HepG2 (cell line): Measurements from ENCODE around the gene ONECUT2. TPM values are rescaled to one million over a fixed set of nuclear protein-coding genes. Genes with fewer than 3 reads are reported as not detected.
A peak's percentile ranks its signal among the peaks of the same experiment; 100 is the strongest.

ENCODE experiments used
- GATAD1 ChIP-seq: IDR thresholded peaks from 2 replicates; pipeline ENCODE4 v1.6.1; 2016; ENCODE audit warnings: missing genetic modification reagents, missing compliant biosample characterization
- HDAC2 ChIP-seq: sonication (generic); formaldehyde crosslinking; IDR thresholded peaks from 2 replicates; pipeline ENCODE4 v1.4.0; 2020; ENCODE audit warnings: missing genetic modification reagents
- HDAC6 ChIP-seq: fragments of 200-600 bp; sonication (generic); IDR thresholded peaks from 2 replicates; pipeline ENCODE4 v1.7.0; 2017; ENCODE audit warnings: mild to moderate bottlenecking, antibody characterized with exemption, low read length, low read depth
- HHEX ChIP-seq: IDR thresholded peaks from 2 replicates; pipeline ENCODE4 v1.6.1; 2016; ENCODE audit warnings: control low read depth
- HMG20A ChIP-seq: IDR thresholded peaks from 2 replicates; pipeline ENCODE4 v1.6.1; 2016; ENCODE audit warnings: borderline replicate concordance
- HNRNPH1 ChIP-seq: fragments of 200-400 bp; formaldehyde crosslinking; optimal IDR thresholded peaks from 2 replicates; pipeline ENCODE3; 2017; ENCODE audit warnings: mild to moderate bottlenecking, low read depth, low read length
- KDM1A ChIP-seq: IDR thresholded peaks from 2 replicates; pipeline ENCODE4 v1.6.1; 2016; ENCODE audit warnings: missing compliant biosample characterization
- MED1 ChIP-seq: sonication (generic); formaldehyde crosslinking; IDR thresholded peaks from 2 replicates; pipeline ENCODE4 v1.4.0; 2020; ENCODE audit warnings: missing genetic modification reagents
- NFIC ChIP-seq: IDR thresholded peaks from 2 replicates; pipeline ENCODE4 v1.6.1; 2012; ENCODE audit warnings: mild to moderate bottlenecking, low read length, inconsistent platforms
- RCOR2 ChIP-seq: IDR thresholded peaks from 2 replicates; pipeline ENCODE4 v1.6.1; 2016; ENCODE audit warnings: missing biosample characterization, missing genetic modification reagents
- ZNF329 ChIP-seq: sonication (generic); formaldehyde crosslinking; IDR thresholded peaks from 2 replicates; pipeline ENCODE4 v1.9.0; 2021; ENCODE audit warnings: low read depth, mild to moderate bottlenecking, missing genetic modification reagents
- polyA plus RNA-seq, 8 experiments: library from polyadenylated mRNA; depleted of rRNA in 3 of 8; stranded (reverse) in 7 of 8; unstranded in 1 of 8; fragments of >200 nt; fragmentation: Illumina TruSeq in 4 of 8; extraction: Trizol in 4 of 8; gene quantifications; 2 replicates each; pipeline versions ENCODE4 v1.2.1 to v1.2.3, GENCODE V29; 2011 to 2016; ENCODE audit warnings: low read depth in 4 of 8, missing spikeins in 1 of 8, mixed read lengths in 1 of 8; ENCODE audit not compliant: insufficient read depth in 1 of 8
- total RNA-seq, 5 experiments: library from RNA; depleted of rRNA; stranded (reverse); fragments of >200 nt; fragmentation: Illumina TruSeq; extraction: Trizol; gene quantifications; 2 replicates each; pipeline ENCODE4 v1.2.3, GENCODE V29; 2016; ENCODE audit warnings: low read depth in 1 of 5
- TF ChIP-seq, protein P1 (sequence below): sonication (generic); formaldehyde crosslinking; conservative IDR thresholded peaks from 2 replicates; pipeline ENCODE4 v1.4.0; 2020; ENCODE audit warnings: mild to moderate bottlenecking, missing genetic modification reagents, moderate library complexity
- TF ChIP-seq, protein P2 (sequence below): sonication (generic); formaldehyde crosslinking; IDR thresholded peaks from 2 replicates; pipeline ENCODE4 v1.4.0; 2020; ENCODE audit warnings: missing genetic modification reagents
- TF ChIP-seq, protein P3 (sequence below): sonication (generic); formaldehyde crosslinking; IDR thresholded peaks from 2 replicates; pipeline ENCODE4 v1.4.0; 2020; ENCODE audit warnings: missing genetic modification reagents, borderline replicate concordance
- TF ChIP-seq, protein P4 (sequence below): IDR thresholded peaks from 2 replicates; pipeline ENCODE4 v1.6.1; 2012; ENCODE audit warnings: low read depth, low read length, improper control_type of control experiment
- TF ChIP-seq, protein P5 (sequence below): sonication (generic); formaldehyde crosslinking; IDR thresholded peaks from 2 replicates; pipeline ENCODE4 v1.4.0; 2020; ENCODE audit warnings: missing genetic modification reagents
- TF ChIP-seq, protein P6 (sequence below): IDR thresholded peaks from 2 replicates; pipeline ENCODE4 v1.6.1; 2016

The ONECUT2 gene
- total and polyA plus RNA-seq, 2 of the 13 experiments (the other 11 are each of a cell fraction or from before 2014, with no cell fraction given), result 3.0 to 3.2 TPM

DNA sequence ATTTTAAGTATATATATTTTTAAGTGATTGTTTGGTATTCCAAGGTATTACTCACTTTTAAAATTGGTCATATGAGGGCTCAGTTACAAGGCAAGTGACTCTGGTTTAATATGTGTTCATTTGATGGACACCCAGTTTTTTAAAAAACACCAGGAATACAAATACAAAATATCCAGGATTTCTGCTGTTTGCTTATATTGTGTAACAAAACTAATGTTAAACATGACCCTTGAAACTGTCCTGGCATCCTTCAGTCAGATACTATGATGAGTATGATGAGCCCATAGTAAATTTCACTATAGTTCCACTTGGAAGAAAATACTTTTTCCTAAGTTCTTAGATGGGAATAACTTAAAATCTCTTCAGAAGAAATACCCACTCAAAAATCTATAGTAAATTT, 11.4 kb upstream of the ONECUT2 start (continued):
- TF ChIP-seq, protein P1, sequence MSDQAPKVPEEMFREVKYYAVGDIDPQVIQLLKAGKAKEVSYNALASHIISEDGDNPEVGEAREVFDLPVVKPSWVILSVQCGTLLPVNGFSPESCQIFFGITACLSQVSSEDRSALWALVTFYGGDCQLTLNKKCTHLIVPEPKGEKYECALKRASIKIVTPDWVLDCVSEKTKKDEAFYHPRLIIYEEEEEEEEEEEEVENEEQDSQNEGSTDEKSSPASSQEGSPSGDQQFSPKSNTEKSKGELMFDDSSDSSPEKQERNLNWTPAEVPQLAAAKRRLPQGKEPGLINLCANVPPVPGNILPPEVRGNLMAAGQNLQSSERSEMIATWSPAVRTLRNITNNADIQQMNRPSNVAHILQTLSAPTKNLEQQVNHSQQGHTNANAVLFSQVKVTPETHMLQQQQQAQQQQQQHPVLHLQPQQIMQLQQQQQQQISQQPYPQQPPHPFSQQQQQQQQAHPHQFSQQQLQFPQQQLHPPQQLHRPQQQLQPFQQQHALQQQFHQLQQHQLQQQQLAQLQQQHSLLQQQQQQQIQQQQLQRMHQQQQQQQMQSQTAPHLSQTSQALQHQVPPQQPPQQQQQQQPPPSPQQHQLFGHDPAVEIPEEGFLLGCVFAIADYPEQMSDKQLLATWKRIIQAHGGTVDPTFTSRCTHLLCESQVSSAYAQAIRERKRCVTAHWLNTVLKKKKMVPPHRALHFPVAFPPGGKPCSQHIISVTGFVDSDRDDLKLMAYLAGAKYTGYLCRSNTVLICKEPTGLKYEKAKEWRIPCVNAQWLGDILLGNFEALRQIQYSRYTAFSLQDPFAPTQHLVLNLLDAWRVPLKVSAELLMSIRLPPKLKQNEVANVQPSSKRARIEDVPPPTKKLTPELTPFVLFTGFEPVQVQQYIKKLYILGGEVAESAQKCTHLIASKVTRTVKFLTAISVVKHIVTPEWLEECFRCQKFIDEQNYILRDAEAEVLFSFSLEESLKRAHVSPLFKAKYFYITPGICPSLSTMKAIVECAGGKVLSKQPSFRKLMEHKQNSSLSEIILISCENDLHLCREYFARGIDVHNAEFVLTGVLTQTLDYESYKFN (CRISPR knock-in tag), result peak; percentile 91
- TF ChIP-seq, protein P2, sequence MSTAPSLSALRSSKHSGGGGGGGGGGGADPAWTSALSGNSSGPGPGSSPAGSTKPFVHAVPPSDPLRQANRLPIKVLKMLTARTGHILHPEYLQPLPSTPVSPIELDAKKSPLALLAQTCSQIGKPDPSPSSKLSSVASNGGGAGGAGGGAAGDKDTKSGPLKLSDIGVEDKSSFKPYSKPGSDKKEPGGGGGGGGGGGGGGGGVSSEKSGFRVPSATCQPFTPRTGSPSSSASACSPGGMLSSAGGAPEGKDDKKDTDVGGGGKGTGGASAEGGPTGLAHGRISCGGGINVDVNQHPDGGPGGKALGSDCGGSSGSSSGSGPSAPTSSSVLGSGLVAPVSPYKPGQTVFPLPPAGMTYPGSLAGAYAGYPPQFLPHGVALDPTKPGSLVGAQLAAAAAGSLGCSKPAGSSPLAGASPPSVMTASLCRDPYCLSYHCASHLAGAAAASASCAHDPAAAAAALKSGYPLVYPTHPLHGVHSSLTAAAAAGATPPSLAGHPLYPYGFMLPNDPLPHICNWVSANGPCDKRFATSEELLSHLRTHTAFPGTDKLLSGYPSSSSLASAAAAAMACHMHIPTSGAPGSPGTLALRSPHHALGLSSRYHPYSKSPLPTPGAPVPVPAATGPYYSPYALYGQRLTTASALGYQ, result peak; percentile 58; the same call in 1 of the 2 replicates
- TF ChIP-seq ZNF329 (CRISPR knock-in tag) (no peak), HMG20A (CRISPR knock-in tag) (peak; percentile 86; the same call in 1 of the 2 replicates), RCOR2 (CRISPR knock-in tag) (peak; percentile 73), GATAD1 (CRISPR knock-in tag) (no peak), NFIC (peak; percentile 85), HNRNPH1 (no peak), KDM1A (CRISPR knock-in tag) (0 out of 2 replicates have a peak, but pooled peaks have one; percentile 32), HDAC6 (no peak), HHEX (CRISPR knock-in tag) (no peak), HDAC2 (peak; percentile 65), MED1 (CRISPR knock-in tag) (peak; percentile 58)
- TF ChIP-seq, protein P3, sequence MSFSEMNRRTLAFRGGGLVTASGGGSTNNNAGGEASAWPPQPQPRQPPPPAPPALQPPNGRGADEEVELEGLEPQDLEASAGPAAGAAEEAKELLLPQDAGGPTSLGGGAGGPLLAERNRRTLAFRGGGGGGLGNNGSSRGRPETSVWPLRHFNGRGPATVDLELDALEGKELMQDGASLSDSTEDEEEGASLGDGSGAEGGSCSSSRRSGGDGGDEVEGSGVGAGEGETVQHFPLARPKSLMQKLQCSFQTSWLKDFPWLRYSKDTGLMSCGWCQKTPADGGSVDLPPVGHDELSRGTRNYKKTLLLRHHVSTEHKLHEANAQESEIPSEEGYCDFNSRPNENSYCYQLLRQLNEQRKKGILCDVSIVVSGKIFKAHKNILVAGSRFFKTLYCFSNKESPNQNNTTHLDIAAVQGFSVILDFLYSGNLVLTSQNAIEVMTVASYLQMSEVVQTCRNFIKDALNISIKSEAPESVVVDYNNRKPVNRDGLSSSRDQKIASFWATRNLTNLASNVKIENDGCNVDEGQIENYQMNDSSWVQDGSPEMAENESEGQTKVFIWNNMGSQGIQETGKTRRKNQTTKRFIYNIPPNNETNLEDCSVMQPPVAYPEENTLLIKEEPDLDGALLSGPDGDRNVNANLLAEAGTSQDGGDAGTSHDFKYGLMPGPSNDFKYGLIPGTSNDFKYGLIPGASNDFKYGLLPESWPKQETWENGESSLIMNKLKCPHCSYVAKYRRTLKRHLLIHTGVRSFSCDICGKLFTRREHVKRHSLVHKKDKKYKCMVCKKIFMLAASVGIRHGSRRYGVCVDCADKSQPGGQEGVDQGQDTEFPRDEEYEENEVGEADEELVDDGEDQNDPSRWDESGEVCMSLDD (CRISPR knock-in tag), result no peak
- TF ChIP-seq, protein P4, sequence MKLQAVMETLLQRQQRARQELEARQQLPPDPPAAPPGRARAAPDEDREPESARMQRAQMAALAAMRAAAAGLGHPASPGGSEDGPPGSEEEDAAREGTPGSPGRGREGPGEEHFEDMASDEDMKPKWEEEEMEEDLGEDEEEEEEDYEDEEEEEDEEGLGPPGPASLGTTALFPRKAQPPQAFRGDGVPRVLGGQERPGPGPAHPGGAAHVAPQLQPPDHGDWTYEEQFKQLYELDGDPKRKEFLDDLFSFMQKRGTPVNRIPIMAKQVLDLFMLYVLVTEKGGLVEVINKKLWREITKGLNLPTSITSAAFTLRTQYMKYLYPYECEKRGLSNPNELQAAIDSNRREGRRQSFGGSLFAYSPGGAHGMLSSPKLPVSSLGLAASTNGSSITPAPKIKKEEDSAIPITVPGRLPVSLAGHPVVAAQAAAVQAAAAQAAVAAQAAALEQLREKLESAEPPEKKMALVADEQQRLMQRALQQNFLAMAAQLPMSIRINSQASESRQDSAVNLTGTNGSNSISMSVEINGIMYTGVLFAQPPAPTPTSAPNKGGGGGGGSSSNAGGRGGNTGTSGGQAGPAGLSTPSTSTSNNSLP, result peak; percentile 76
- TF ChIP-seq, protein P5, sequence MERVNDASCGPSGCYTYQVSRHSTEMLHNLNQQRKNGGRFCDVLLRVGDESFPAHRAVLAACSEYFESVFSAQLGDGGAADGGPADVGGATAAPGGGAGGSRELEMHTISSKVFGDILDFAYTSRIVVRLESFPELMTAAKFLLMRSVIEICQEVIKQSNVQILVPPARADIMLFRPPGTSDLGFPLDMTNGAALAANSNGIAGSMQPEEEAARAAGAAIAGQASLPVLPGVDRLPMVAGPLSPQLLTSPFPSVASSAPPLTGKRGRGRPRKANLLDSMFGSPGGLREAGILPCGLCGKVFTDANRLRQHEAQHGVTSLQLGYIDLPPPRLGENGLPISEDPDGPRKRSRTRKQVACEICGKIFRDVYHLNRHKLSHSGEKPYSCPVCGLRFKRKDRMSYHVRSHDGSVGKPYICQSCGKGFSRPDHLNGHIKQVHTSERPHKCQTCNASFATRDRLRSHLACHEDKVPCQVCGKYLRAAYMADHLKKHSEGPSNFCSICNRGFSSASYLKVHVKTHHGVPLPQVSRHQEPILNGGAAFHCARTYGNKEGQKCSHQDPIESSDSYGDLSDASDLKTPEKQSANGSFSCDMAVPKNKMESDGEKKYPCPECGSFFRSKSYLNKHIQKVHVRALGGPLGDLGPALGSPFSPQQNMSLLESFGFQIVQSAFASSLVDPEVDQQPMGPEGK, result peak; percentile 19; the same call in 1 of the 2 replicates
- TF ChIP-seq, protein P6, sequence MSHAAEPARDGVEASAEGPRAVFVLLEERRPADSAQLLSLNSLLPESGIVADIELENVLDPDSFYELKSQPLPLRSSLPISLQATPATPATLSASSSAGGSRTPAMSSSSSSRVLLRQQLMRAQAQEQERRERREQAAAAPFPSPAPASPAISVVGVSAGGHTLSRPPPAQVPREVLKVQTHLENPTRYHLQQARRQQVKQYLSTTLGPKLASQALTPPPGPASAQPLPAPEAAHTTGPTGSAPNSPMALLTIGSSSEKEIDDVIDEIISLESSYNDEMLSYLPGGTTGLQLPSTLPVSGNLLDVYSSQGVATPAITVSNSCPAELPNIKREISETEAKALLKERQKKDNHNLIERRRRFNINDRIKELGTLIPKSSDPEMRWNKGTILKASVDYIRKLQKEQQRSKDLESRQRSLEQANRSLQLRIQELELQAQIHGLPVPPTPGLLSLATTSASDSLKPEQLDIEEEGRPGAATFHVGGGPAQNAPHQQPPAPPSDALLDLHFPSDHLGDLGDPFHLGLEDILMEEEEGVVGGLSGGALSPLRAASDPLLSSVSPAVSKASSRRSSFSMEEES, result peak; percentile 70; the same call in 1 of the 2 replicates
